HG03432 (cell line): ENCODE data around the gene ELOVL3.
"Not testable (repeated sequence)": the region's sequence is repeated elsewhere in the genome, so short reads cannot be mapped to it uniquely, and the experiment has no call there.

Experiments
- ATAC-seq: cut with Tn5 transposase; IDR thresholded peaks from one replicate; pipeline ENCODE4 v1.9.1; 2021; ENCODE audit warnings: mild to moderate bottlenecking, moderate library complexity; ENCODE audit not compliant: unreplicated experiment

ELOVL3 gene, protein sequence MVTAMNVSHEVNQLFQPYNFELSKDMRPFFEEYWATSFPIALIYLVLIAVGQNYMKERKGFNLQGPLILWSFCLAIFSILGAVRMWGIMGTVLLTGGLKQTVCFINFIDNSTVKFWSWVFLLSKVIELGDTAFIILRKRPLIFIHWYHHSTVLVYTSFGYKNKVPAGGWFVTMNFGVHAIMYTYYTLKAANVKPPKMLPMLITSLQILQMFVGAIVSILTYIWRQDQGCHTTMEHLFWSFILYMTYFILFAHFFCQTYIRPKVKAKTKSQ

GRCh38 chr10:102225646-102226541 is at the start of gene ELOVL3:
TSS of gene ELOVL3 (plus strand) at chr10:102226299. CDS start at chr10:102226549, 250 bp downstream.
- ATAC-seq = peak; percentile 83

DNA sequence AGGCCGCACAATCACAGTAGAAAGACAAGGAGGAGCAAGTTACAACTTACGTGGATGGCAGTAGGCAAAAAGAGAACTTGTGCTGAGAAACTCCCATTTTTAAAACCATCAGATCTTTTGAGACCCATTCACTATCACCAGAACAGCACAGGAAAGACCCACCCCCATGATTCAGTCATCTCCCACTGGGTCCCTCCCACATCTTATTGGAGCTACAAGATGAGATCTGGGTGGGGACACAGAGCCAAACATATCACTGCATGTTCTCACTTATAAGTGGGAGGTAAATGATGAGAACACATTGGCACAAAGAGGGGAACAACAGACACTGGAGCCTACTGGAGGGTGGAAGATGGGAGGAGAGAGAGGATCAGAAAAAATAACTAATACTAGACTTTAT is 41.5 kb upstream of the ELOVL3 start:
- no peak for ATAC-seq

- no peak for ATAC-seq
Observed at GRCh38 chr10:102185272-102185671, 40.8 kb upstream of the ELOVL3 start.

GRCh38 chr10:102185811-102186527 is 40.1 kb upstream of the ELOVL3 start:
- no peak for ATAC-seq

GRCh38 chr10:102188298-102188940 is 37.7 kb upstream of the ELOVL3 start:
- no peak for ATAC-seq

- not testable (repeated sequence) for ATAC-seq
Observed at GRCh38 chr10:102188941-102189898, 36.9 kb upstream of the ELOVL3 start.

DNA sequence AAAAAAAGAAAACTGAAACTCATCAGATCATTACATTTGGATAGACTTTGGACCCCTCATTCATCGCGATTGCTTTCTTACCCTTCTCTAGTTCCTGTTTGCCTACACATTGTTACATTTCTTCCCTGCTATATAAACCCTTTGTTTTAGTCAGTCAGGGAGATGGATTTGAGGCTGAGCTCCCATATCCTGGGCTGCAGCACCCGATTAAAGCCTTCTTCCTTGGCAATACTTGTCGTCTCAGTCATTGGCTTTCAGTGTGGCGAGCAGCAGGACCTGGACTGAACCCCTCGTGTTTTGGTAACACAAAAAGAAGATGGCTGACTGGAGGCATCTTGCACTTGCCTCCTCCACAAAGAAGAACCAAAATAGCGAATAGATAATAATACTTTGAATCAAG is 34.1 kb upstream of the ELOVL3 start:
- ATAC-seq = no peak

DNA sequence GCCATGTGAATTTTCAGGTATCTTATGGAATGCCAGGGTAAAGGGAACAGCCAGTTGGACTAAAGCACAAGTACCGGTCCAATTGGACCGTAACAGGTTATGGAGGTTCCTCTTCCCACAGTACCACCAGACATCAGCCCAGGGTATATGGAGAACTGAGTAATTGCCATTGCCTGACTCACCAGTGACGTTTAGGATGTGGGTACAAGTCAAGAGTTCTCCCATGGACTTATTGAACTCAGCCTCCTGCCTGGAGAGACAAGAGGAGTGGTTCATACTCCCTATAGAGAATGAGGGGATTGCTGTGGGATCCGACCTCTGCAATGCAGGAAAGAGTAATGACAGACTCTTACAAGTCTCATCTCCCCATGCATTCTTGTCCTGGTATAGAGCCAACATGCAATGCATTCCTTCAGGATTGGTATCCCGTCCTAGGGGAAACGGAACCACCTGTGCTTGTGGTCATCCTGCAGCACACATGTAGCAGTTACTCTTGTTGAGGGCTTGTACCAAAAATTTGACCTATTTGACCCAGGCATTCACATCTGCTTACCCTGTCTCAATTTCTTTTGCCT is 30.7 kb upstream of the ELOVL3 start:
- ATAC-seq = no peak

GRCh38 chr10:102196893-102197292 is 29.2 kb upstream of the ELOVL3 start:
- ATAC-seq = no peak

DNA sequence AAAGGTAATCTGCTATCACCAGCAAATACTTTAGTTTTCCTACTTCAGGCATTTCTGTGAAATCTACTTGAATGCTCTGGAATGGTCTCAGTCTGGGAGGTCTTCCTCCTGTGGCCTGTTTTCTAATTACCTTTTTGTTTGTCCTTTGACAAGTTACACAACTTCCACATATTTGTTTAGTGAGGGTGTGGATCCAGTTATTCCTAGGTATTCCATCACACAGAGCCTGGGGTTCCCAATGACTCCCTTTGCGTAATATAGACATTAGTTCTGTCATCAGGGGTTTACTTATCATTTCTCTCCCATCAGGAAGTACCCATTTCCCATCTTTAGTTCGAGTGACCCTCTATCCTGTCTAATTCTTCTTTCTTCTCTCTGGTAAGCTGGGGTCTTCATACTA is 28.1 kb upstream of the ELOVL3 start:
- ATAC-seq = no peak

DNA sequence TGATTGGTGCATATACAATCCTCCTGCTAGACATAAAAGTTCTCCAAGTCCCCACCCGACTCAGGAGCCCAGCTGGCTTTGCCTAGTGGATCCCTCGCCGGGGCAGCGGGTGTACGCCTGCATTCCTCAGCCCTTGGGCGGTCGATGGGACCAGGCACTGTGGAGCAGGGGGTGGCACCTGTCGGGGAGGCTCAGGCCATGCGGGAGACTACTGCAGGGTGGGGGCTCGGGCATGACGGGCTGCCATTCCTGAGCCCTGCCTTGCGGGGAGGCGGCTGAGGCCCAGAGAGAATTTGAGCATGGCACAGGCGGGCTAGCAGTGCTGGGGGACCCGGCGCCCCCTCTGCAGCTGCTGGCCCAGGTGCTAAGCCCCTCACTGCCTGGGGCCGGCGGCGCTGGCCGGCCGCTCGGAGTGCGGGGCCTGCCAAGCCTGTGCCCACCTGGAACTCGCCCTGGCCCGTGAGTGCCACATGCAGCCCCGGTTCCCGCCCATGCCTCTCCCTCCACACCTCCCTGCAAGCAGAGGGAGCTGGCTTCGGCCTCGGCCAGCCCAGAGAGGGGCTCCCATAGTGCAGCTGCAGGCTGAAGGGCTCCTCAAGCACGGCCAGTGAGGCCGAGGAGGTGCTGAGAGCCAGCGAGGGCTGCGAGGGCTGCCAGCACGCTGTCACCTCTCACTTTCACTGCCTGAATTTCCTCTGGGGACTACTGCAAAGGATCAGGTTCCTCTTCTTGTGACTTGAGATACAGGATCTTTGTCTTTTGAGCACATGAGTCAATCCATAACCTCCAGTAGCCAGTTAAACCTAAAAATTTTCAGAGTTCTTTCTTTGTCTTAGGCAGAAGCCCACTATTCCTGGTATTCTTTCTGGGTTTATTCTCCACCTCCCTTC is 25.1 kb upstream of the ELOVL3 start:
- no peak for ATAC-seq

DNA sequence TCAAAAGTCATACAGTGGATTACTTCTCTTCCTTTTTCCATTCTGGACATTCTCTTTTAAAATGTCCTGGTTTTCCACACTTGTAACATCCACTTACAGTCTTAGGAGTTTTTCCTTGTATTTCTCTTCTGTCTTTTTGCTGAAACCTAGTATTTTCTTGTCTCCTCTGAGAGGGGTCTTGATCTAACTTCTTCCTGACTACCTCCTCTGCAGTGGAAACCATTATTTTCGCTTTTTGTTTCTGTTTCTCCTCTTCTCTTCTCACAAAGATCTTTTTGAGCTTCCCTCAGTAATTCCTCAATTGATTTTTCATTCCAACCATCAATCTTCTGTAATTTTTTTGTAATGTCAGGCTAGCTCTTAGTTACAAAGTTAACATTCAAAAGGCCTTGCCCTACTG is 23.7 kb upstream of the ELOVL3 start:
- ATAC-seq = no peak

DNA sequence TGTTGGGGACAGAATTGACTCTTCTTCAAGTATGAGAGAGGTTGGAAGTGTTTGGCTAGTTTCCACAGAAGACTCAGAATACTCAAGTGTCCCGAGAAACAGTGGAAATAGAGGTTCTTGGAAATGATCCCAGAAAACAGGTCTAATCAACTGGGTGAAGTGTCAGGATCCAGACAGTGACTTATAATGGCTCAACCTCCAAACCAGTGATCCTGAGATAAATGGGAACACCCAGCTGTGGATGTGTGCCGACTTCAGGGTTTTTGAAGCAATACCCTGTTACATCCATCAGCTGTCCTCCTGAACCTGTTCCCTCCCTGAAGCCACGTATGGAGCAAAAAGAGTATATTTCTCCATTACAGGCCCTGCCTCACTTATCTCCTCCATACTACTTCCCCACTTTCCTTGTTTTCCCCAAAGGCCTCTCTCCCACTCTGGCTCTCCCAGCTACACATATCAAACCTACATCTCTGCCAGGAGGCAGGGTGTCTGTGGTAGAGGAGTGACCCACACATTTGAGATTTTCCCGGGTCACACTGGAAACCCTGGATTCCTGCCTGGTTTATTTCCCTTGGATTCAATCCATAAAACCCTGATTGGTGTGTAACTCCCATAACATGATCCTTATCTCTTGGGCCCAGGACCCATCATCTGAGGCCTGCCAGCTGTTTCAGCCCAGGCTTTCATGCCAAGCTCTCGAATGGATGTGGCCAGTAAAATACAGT is 17.6 kb upstream of the ELOVL3 start:
- ATAC-seq = no peak

- ATAC-seq = no peak
Observed at GRCh38 chr10:102211615-102212299, 14.3 kb upstream of the ELOVL3 start.

DNA sequence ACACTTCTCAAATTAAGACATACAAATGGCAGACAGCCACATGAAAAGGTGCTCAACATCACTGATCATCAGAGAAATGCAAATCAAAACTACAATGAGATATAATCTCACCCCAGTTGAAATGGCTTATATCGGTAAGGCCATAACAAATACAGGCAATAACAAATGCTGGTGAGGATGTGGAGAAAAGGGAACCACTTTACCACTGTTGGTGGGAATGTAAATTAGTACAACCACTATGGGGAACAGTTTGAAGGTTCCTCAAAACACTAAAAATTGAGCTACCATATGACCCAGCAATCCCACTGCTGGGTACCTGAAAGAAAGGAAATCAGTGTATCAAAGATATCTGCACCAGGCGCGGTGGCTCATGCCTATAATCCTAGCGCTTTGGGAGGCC is 12.5 kb upstream of the ELOVL3 start:
- ATAC-seq = not testable (repeated sequence)

- no peak for ATAC-seq
Observed at GRCh38 chr10:102219370-102219769, 6.7 kb upstream of the ELOVL3 start.

GRCh38 chr10:102220612-102221011 is 5.5 kb upstream of the ELOVL3 start:
- ATAC-seq = no peak
